ENCODE data around the gene ARHGAP22. TPM values are rescaled to one million over a fixed set of nuclear protein-coding genes. Genes with fewer than 3 reads are reported as not detected.

ARHGAP22 gene
- total and polyA plus RNA-seq, 11 donors = 1.1 to 9.5 (median 2.8) TPM

- Histone ChIP-seq H3K27me3 (no peaks in the 10 kb centered on the region), H3K4me3 (no peak overlapping the region), H3K36me3 (peaks cover 0 to 8% (median 0%) of the 10 kb centered on the region in 9 donors), H3K9me3 (no peaks in the 10 kb centered on the region), H3K27ac (peak overlapping the region in 1 of 12 donors; percentile 77), H3K4me1 (peaks cover 0 to 33% (median 6%) of the 10 kb centered on the region in 12 donors)
- ATAC-seq (peak in 3 of 4 donors; percentile 33 to 77 (median 68)), DNase-seq (no peak)
- WGBS, 4 donors = 74 to 90% (median 81%) methylated on average over 5 of the region's 5 CpGs
- no peak for TF ChIP-seq POLR2A (IDR thresholded peaks at IDR 0.05)
- TF ChIP-seq CTCF (IDR thresholded peaks at IDR 0.05) = no peak
- intact Hi-C loops (cut with DNase I) = no loop called here
Measured at GRCh38 chr10:48577158-48577557, 27.7 kb downstream of the ARHGAP22 start.

- H3K4me1 ChIP-seq = peaks cover 0 to 33% (median 6%) of the 10 kb centered on the region in 12 donors
- peak overlapping the region in 1 of 12 donors; percentile 77 for H3K27ac ChIP-seq
- WGBS, 4 donors = 73 to 82% (median 76%) methylated on average over 2 of the region's 2 CpGs
- H3K4me3 ChIP-seq = no peak overlapping the region
- intact Hi-C loops (cut with DNase I) = no loop called here
- ATAC-seq = no peak
- H3K27me3 ChIP-seq = no peaks in the 10 kb centered on the region
- no peaks in the 10 kb centered on the region for H3K9me3 ChIP-seq
- peaks cover 0 to 2% (median 0%) of the 10 kb centered on the region in 9 donors for H3K36me3 ChIP-seq
- TF ChIP-seq POLR2A (IDR thresholded peaks at IDR 0.05) = no peak
- TF ChIP-seq CTCF (IDR thresholded peaks at IDR 0.05) = no peak
- DNase-seq = no peak
Measured at GRCh38 chr10:48576501-48576900, 28.4 kb downstream of the ARHGAP22 start.

GRCh38 chr10:48575901-48576300 lies 29.0 kb downstream of the ARHGAP22 start:
- WGBS, 4 donors = 86 to 96% (median 91%) methylated on average over 4 of the region's 4 CpGs

GRCh38 chr10:48574817-48575380 lies 30.0 kb downstream of the ARHGAP22 start:
- intact Hi-C loops (cut with DNase I) = no loop called here
- no peak for ATAC-seq
- TF ChIP-seq POLR2A (IDR thresholded peaks at IDR 0.05) (no peak), CTCF (IDR thresholded peaks at IDR 0.05) (no peak)
- no peak for DNase-seq
- WGBS, 4 donors = 71 to 88% (median 85%) methylated on average over 6 of the region's 6 CpGs
- H3K27ac ChIP-seq = no peak overlapping the region
- peaks cover 0 to 33% (median 6%) of the 10 kb centered on the region in 12 donors for H3K4me1 ChIP-seq
- no peaks in the 10 kb centered on the region for H3K27me3 ChIP-seq
- no peaks in the 10 kb centered on the region for H3K9me3 ChIP-seq
- no peaks in the 10 kb centered on the region for H3K36me3 ChIP-seq
- no peak overlapping the region for H3K4me3 ChIP-seq

More at GRCh38 chr10:48575901-48576300, 29.0 kb downstream of the ARHGAP22 start:
- TF ChIP-seq POLR2A (IDR thresholded peaks at IDR 0.05) (no peak), CTCF (IDR thresholded peaks at IDR 0.05) (no peak)
- Histone ChIP-seq H3K36me3 (no peaks in the 10 kb centered on the region), H3K27ac (peak overlapping the region in 1 of 12 donors; percentile 77), H3K4me1 (peaks cover 0 to 33% (median 6%) of the 10 kb centered on the region in 12 donors), H3K27me3 (no peaks in the 10 kb centered on the region), H3K9me3 (no peaks in the 10 kb centered on the region), H3K4me3 (no peak overlapping the region)
- no peak for ATAC-seq
- DNase-seq = no peak
- intact Hi-C loops (cut with DNase I) = no loop called here

Measured in heart left ventricle (tissue), 16 donors.